H1 (cell line): Measurements from ENCODE around the gene RPS6KA4. TPM values are rescaled to one million over a fixed set of nuclear protein-coding genes. Genes with fewer than 3 reads are reported as not detected.

Experiments used
- ATF3 ChIP-seq: IDR thresholded peaks from 2 replicates; pipeline ENCODE4 v1.6.1; 2011; ENCODE audit warnings: low read depth, mild to moderate bottlenecking, low read length; ENCODE audit not compliant: insufficient read depth
- CTCF ChIP-seq, 3 experiments: IDR thresholded peaks; 1 replicate in 2 of 3; 2 replicates in 1 of 3; pipeline versions ENCODE4 v1.5.1 to v1.6.1; 2011; ENCODE audit warnings: low read length in 3 of 3, mild to moderate bottlenecking in 3 of 3, inconsistent platforms in 2 of 3, low read depth in 1 of 3, moderate library complexity in 1 of 3; ENCODE audit not compliant: insufficient read depth in 1 of 3; ENCODE audit errors: control extremely low read depth in 1 of 3
- E2F6 ChIP-seq: IDR thresholded peaks from 2 replicates; pipeline ENCODE4 v1.6.1; 2012; ENCODE audit warnings: inconsistent platforms
- GABPA ChIP-seq: IDR thresholded peaks from 2 replicates; pipeline ENCODE4 v1.6.1; 2011; ENCODE audit warnings: mild to moderate bottlenecking, low read length, moderate library complexity, borderline replicate concordance; ENCODE audit not compliant: insufficient read depth
- GTF2F1 ChIP-seq: IDR thresholded peaks from 2 replicates; pipeline ENCODE4 v1.6.1; 2012; ENCODE audit warnings: low read depth, low read length, improper control_type of control experiment, borderline replicate concordance
- MAFK ChIP-seq: IDR thresholded peaks from 2 replicates; pipeline ENCODE4 v1.6.1; 2012; ENCODE audit warnings: low read depth, mild to moderate bottlenecking, improper control_type of control experiment, low read length
- MAX ChIP-seq: IDR thresholded peaks from 2 replicates; pipeline ENCODE4 v1.6.1; 2012; ENCODE audit warnings: inconsistent platforms
- RAD21 ChIP-seq, 2 experiments: IDR thresholded peaks in 1 of 2; conservative IDR thresholded peaks in 1 of 2; 2 replicates each; pipeline ENCODE4 v1.6.1; 2011; ENCODE audit warnings: low read depth in 2 of 2, low read length in 2 of 2, improper control_type of control experiment in 1 of 2, inconsistent platforms in 1 of 2, mild to moderate bottlenecking in 1 of 2, moderate library complexity in 1 of 2
- SP1 ChIP-seq: IDR thresholded peaks from 2 replicates; pipeline ENCODE4 v1.6.1; 2011; ENCODE audit warnings: low read depth, low read length
- TAF7 ChIP-seq: optimal IDR thresholded peaks from 2 replicates; pipeline ENCODE3; 2011; ENCODE audit warnings: low read depth, mild to moderate bottlenecking, inconsistent platforms, low read length, moderate library complexity, borderline replicate concordance
- USF2 ChIP-seq: IDR thresholded peaks from 2 replicates; pipeline ENCODE4 v1.6.1; 2011; ENCODE audit warnings: low read length, improper control_type of control experiment
- polyA plus RNA-seq, 7 experiments: library from polyadenylated mRNA; depleted of rRNA in 3 of 7; stranded (reverse) in 5 of 7; unstranded in 2 of 7; fragments of >200 nt in 5 of 7; fragments of 200-250 nt in 2 of 7; gene quantifications; 1 replicate in 5 of 7; 2 replicates in 1 of 7; 4 replicates in 1 of 7; pipeline versions ENCODE4 v1.2.1 to v1.2.3, GENCODE V29; 2011 to 2013; ENCODE audit warnings: missing spikeins in 2 of 7, mixed read lengths in 2 of 7
- total RNA-seq: library from RNA; stranded (reverse); fragmentation: NEBNext Ultra II Directional; extraction: Animal tissue kit (Norgen Biotek cat#: 25700); gene quantifications from 2 replicates; pipeline ENCODE4 v1.2.1, GENCODE V29; 2021

RPS6KA4 gene
- total and polyA plus RNA-seq, 2 of the 8 experiments (the other 6 are each of a cell fraction or from before 2014, with no cell fraction given), result 8.2 to 12.6 TPM

- no peak for TF ChIP-seq USF2
- TF ChIP-seq TAF7, result no peak
- TF ChIP-seq SP1, result peak; percentile 70; the same call in 1 of the 2 replicates
- peak; percentile 16 to 26; a peak in 2 of 4 replicates for TF ChIP-seq RAD21 (IDR thresholded peaks at IDR 0.05 in 1 of 2, conservative IDR thresholded peaks at IDR 0.05 in 1 of 2; ENCODE audit: low read depth in 2 of 2, low read length in 2 of 2)
- peak; percentile 33 for TF ChIP-seq MAX
- TF ChIP-seq GABPA, result peak; percentile 24; the same call in 1 of the 2 replicates
- TF ChIP-seq E2F6, result no peak
- TF ChIP-seq ATF3, result no peak
- no peak for TF ChIP-seq GTF2F1
- no peak for TF ChIP-seq MAFK
- TF ChIP-seq CTCF (IDR thresholded peaks at IDR 0.05; ENCODE audit: control extremely low read depth in 1 of 3, insufficient read depth in 1 of 3, low read depth in 1 of 3, low read length in 3 of 3), result peak in 2 of 3 experiments; percentile 26 to 52; a peak in 3 of 4 replicates
These were observed 18.2 kb upstream of the RPS6KA4 start (continued) for GRCh38 chr11:64340671-64341335.
